Uterus (tissue), 4 donors: ENCODE results near the gene PRKN. TPM values are rescaled to one million over a fixed set of nuclear protein-coding genes. Genes with fewer than 3 reads are reported as not detected.

Experiments
- DNase-seq, 2 donors: peaks; one replicate each; pipeline ENCODE4 v3.0.0-alpha.2; 2019 to 2020
- H3K27ac ChIP-seq, 2 donors: fragments of 200-600 bp; sonication (generic); 1 replicate in 1 of 2; 2 replicates in 1 of 2; pipeline ENCODE4 v1.5.1; 2016 to 2018
- H3K27me3 ChIP-seq, 2 donors: fragments of 200-600 bp; sonication (generic); one replicate each; pipeline ENCODE4 v1.5.1; 2018 to 2019; ENCODE audit warnings: control low read depth in 1 of 2
- H3K36me3 ChIP-seq, 2 donors: fragments of 200-600 bp; sonication (generic); one replicate each; pipeline ENCODE4 v1.5.1; 2019; ENCODE audit warnings: control low read depth in 1 of 2
- H3K4me1 ChIP-seq, 2 donors: fragments of 200-600 bp; sonication (generic); one replicate each; pipeline ENCODE4 v1.5.1; 2018 to 2019; ENCODE audit warnings: control low read depth in 1 of 2
- H3K4me3 ChIP-seq, 2 donors: fragments of 200-600 bp; sonication (generic); 1 replicate in 1 of 2; 2 replicates in 1 of 2; pipeline ENCODE4 v1.5.1; 2018 to 2019; ENCODE audit warnings: mild to moderate bottlenecking in 1 of 2
- H3K9me3 ChIP-seq, 2 donors: fragments of 200-600 bp; sonication (generic); one replicate each; pipeline ENCODE4 v1.5.1; 2019; ENCODE audit warnings: control low read depth in 1 of 2
- CTCF ChIP-seq, 4 experiments: fragments of 200-600 bp in 2 of 4; fragments of 450-650 bp in 2 of 4; sonication (generic) in 2 of 4; IDR thresholded peaks; one replicate each; pipeline ENCODE4 v1.5.1; 2016 to 2019; ENCODE audit warnings: antibody characterized with exemption in 4 of 4, mild to moderate bottlenecking in 2 of 4, moderate library complexity in 1 of 4
- POLR2A ChIP-seq, 2 donors: fragments of 450-650 bp; IDR thresholded peaks; one replicate each; pipeline ENCODE4 v1.6.1; 2016; ENCODE audit warnings: antibody characterized with exemption in 2 of 2, mild to moderate bottlenecking in 1 of 2, moderate library complexity in 1 of 2
- intact Hi-C: fragments of 100-400 bp; cut with DNase I; formaldehyde crosslinking; loops from one replicate; pipeline ENCODE4 v1.15.1; 2023; ENCODE audit warnings: low total_unique reads
- total RNA-seq, 4 donors: library from RNA; depleted of rRNA in 3 of 4; stranded (reverse); fragments of >200 nt in 3 of 4; gene quantifications; one replicate each; pipeline versions ENCODE4 v1.1.0 to v1.2.4, GENCODE V29; 2014 to 2023
- donor health status: DM: yes; HTN: yes; CAD: no.

Gene PRKN
- total RNA-seq, 4 donors from 2014 or later = 10.2 to 21.3 (median 13.1) TPM

DNA sequence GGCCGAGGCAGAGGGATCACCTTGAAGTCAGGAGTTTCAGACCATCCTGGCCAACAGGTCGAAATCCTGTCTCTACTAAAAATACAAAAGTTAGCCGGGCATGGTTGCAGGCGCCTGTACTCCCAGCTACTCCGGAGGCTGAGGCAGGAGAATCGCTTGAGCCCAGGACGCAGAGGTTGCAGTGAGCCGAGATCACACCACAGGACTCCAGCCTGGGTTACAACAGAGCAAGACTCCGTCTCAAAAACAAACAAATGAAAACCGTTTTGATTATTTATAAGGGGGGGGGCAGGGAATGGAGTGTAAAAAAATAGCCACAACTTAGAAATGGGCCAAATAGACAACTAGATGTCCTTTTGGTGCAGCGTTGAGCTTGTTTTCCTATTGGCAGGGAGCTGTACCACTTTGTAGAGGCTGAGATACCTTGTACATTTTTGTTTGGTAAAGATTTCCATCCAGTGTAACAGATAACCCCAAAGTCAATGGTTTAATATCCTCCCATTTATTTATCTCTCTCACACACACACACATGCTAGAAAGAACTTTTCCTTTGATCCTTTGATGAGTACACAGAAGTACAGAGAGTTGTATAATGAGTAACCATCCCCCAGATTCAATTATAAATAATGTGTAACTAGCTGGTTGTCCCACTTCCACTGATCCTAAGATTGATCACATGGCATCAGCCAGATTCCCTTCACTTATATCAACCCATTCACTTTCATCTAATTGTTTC is 477.5 kb downstream of the PRKN start:
- H3K36me3 ChIP-seq = no peaks in the 10 kb centered on the region
- H3K4me3 ChIP-seq = no peak overlapping the region
- H3K27ac ChIP-seq = no peak overlapping the region
- no peak for DNase-seq
- intact Hi-C loops = no loop called here
- H3K9me3 ChIP-seq = no peaks in the 10 kb centered on the region
- H3K4me1 ChIP-seq = no peaks in the 10 kb centered on the region
- no peak for TF ChIP-seq POLR2A (IDR thresholded peaks at IDR 0.05)
- TF ChIP-seq CTCF (IDR thresholded peaks at IDR 0.05) = no peak
- no peaks in the 10 kb centered on the region for H3K27me3 ChIP-seq

DNA sequence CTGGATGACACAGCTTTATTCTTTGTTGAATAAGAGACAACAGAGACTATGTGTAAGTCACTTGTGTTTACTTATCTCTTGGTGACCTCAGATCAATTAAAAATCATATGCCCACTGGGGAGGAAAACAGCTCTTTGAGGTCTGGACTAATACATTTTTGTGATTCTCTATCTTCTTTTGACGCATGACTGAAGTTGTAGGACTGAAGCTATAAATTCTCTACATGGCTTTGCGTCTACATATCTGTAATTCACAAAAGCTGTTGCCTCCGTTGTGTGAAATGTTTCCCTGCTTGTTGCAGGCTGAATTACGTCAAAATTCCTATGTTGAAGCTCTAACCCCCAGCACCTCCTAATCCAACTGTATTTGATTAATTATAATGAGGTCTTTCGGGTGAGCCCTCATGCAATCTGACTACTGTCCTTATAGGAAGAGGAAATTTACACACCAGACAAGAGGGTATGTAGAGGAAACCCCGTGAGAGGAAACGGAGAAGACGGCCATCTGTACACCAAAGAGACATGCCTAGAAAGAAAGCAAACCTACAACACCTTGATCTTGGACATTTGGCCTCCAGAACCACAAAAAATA is 481.6 kb downstream of the PRKN start:
- Histone ChIP-seq H3K27ac (no peak overlapping the region), H3K4me1 (no peaks in the 10 kb centered on the region), H3K36me3 (no peaks in the 10 kb centered on the region), H3K27me3 (no peaks in the 10 kb centered on the region), H3K4me3 (no peak overlapping the region), H3K9me3 (no peaks in the 10 kb centered on the region)
- no peak for DNase-seq
- intact Hi-C loops = no loop called here
- TF ChIP-seq POLR2A (IDR thresholded peaks at IDR 0.05) = no peak
- no peak for TF ChIP-seq CTCF (IDR thresholded peaks at IDR 0.05)

GRCh38 chr6:162244031-162244430 is 483.5 kb downstream of the PRKN start:
- TF ChIP-seq POLR2A (IDR thresholded peaks at IDR 0.05) = no peak
- no peak for TF ChIP-seq CTCF (IDR thresholded peaks at IDR 0.05)
- Histone ChIP-seq H3K27me3 (no peaks in the 10 kb centered on the region), H3K27ac (no peak overlapping the region), H3K9me3 (no peaks in the 10 kb centered on the region), H3K4me3 (no peak overlapping the region), H3K4me1 (no peaks in the 10 kb centered on the region), H3K36me3 (no peaks in the 10 kb centered on the region)
- intact Hi-C loops = no loop called here
- DNase-seq = no peak

- H3K9me3 ChIP-seq = no peaks in the 10 kb centered on the region
- DNase-seq = no peak
- no peak for TF ChIP-seq POLR2A (IDR thresholded peaks at IDR 0.05)
- no peak for TF ChIP-seq CTCF (IDR thresholded peaks at IDR 0.05)
- no peak overlapping the region for H3K27ac ChIP-seq
- no peak overlapping the region for H3K4me3 ChIP-seq
- no peaks in the 10 kb centered on the region for H3K36me3 ChIP-seq
- intact Hi-C loops = no loop called here
- no peaks in the 10 kb centered on the region for H3K27me3 ChIP-seq
- H3K4me1 ChIP-seq = no peaks in the 10 kb centered on the region
Observed at GRCh38 chr6:162242915-162243314, 484.7 kb downstream of the PRKN start.

DNA sequence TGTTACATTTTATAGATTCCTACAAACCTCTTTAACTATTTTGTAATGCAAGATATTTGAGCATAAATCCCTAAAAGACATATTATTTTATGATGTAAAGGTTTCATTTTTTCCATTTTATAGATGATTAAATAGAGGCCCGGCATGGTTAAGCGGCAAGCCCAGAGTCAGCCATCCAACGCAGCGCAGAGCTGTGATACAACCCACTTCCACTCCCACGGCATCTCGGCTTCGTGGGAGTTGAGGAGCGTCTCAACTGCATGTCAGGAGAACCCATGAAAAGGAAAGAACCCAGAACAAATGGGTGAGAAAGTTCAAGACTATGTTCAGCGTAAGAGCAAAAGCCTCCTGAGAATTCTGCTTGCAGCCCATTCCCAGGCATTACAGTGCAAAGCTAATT is 488.2 kb downstream of the PRKN start:
- no peak for DNase-seq
- Histone ChIP-seq H3K9me3 (no peaks in the 10 kb centered on the region), H3K36me3 (no peaks in the 10 kb centered on the region), H3K4me1 (no peaks in the 10 kb centered on the region), H3K4me3 (no peak overlapping the region), H3K27ac (no peak overlapping the region), H3K27me3 (no peaks in the 10 kb centered on the region)
- intact Hi-C loops = no loop called here
- TF ChIP-seq CTCF (IDR thresholded peaks at IDR 0.05) (no peak), POLR2A (IDR thresholded peaks at IDR 0.05) (no peak)
